GM23248 (cell line): ENCODE results near the gene MAPT. TPM values are rescaled to one million over a fixed set of nuclear protein-coding genes. Genes with fewer than 3 reads are reported as not detected.
A peak's percentile ranks its signal among the peaks of the same experiment; 100 is the strongest.

ENCODE experiments used
- DNase-seq: peaks from one replicate; pipeline ENCODE4 v3.0.0-alpha.2; 2015
- H2AFZ ChIP-seq: fragments of 200-600 bp; sonication (generic); 2 replicates; pipeline ENCODE4 v1.6.1; 2016; ENCODE audit warnings: antibody characterized with exemption
- H3F3A ChIP-seq: fragments of 200-600 bp; sonication (generic); 2 replicates; pipeline ENCODE4 v1.6.1; 2016; ENCODE audit warnings: mild to moderate bottlenecking, antibody characterized with exemption, mixed run types; ENCODE audit not compliant: insufficient read depth
- H3K27ac ChIP-seq: fragments of 200-600 bp; sonication (generic); 2 replicates; pipeline ENCODE4 v1.5.1; 2016; ENCODE audit warnings: mild to moderate bottlenecking
- H3K27me3 ChIP-seq: fragments of 200-600 bp; sonication (generic); replicated peaks from 2 replicates; pipeline ENCODE4 v1.6.1; 2016; ENCODE audit warnings: mild to moderate bottlenecking; ENCODE audit not compliant: insufficient read depth
- H3K36me3 ChIP-seq: fragments of 200-600 bp; sonication (generic); 2 replicates; pipeline ENCODE4 v1.6.1; 2016; ENCODE audit warnings: low read depth, mild to moderate bottlenecking
- H3K4me1 ChIP-seq: fragments of 200-600 bp; sonication (generic); 2 replicates; pipeline ENCODE4 v1.6.1; 2016; ENCODE audit warnings: mild to moderate bottlenecking; ENCODE audit not compliant: insufficient read depth
- H3K4me2 ChIP-seq: fragments of 200-600 bp; sonication (generic); one replicate; pipeline ENCODE4 v1.6.1; 2016; ENCODE audit warnings: mild to moderate bottlenecking; ENCODE audit not compliant: unreplicated experiment
- H3K4me3 ChIP-seq: fragments of 200-600 bp; sonication (generic); 2 replicates; pipeline ENCODE4 v1.5.1; 2016; ENCODE audit warnings: mild to moderate bottlenecking
- H3K79me2 ChIP-seq: fragments of 200-600 bp; sonication (generic); 2 replicates; pipeline ENCODE4 v1.6.1; 2016; ENCODE audit warnings: mild to moderate bottlenecking; ENCODE audit not compliant: insufficient read depth
- H3K9ac ChIP-seq: fragments of 200-600 bp; sonication (generic); 2 replicates; pipeline ENCODE4 v1.6.1; 2016; ENCODE audit warnings: mild to moderate bottlenecking
- H3K9me2 ChIP-seq: fragments of 200-600 bp; sonication (generic); 2 replicates; pipeline ENCODE4 v1.6.1; 2016; ENCODE audit warnings: mixed run types, mild to moderate bottlenecking, moderate library complexity; ENCODE audit not compliant: insufficient read depth
- H3K9me3 ChIP-seq: fragments of 200-600 bp; sonication (generic); one replicate; pipeline ENCODE4 v1.6.1; 2017; ENCODE audit warnings: low read depth
- H4K20me1 ChIP-seq: fragments of 200-600 bp; sonication (generic); 2 replicates; pipeline ENCODE4 v1.6.0; 2016; ENCODE audit not compliant: insufficient read depth
- EZH2 ChIP-seq: fragments of 200-600 bp; sonication (generic); IDR thresholded peaks from 2 replicates; pipeline ENCODE4 v1.6.1; 2018; ENCODE audit warnings: antibody characterized with exemption, mild to moderate bottlenecking; ENCODE audit not compliant: insufficient read depth, poor library complexity, severe bottlenecking
- EZH2phosphoT487 ChIP-seq: fragments of 200-600 bp; sonication (generic); IDR thresholded peaks from 2 replicates; pipeline ENCODE4 v1.6.1; 2018; ENCODE audit warnings: antibody characterized with exemption, moderate library complexity, mild to moderate bottlenecking, low read depth; ENCODE audit not compliant: insufficient read depth
- WGBS, 2 experiments: methylation state at CpG; one replicate each; pipeline ENCODE4 v1.1.6; 2015 to 2017; ENCODE audit warnings: low lambda C conversion rate in 2 of 2, low coverage in 1 of 2; ENCODE audit errors: missing lambda C conversion rate in 2 of 2; 5-methylcytosine and 5-hydroxymethylcytosine counted together
- in situ Hi-C: fragments of 300-500 bp; cut with MboI; formaldehyde crosslinking; loops from 2 replicates; pipeline ENCODE4 v1.15.0; 2020
- polyA plus RNA-seq: library from polyadenylated mRNA; unstranded; fragments of >200 nt; fragmentation: Nextera tagmentation; extraction: Ambion mirVana; gene quantifications from 2 replicates; pipeline ENCODE4 v1.2.1, GENCODE V29; 2016
- total RNA-seq: library from RNA; depleted of rRNA; stranded (reverse); fragments of >200 nt; shearing (Covaris generic); gene quantifications from 2 replicates; pipeline ENCODE4 v1.2.3, GENCODE V29; 2014

MAPT gene
- total and polyA plus RNA-seq, 2 experiments from 2014 or later = 0.06 TPM; not detected in 1

GRCh38 chr17:45997166-45997565, 102.8 kb downstream of the MAPT start:
- Histone ChIP-seq H3K79me2 (no peaks in the 10 kb centered on the region), H3F3A (no peaks in the 10 kb centered on the region), H3K9me3 (no peaks in the 10 kb centered on the region), H3K4me3 (no peak overlapping the region), H2AFZ (no peak overlapping the region), H4K20me1 (no peaks in the 10 kb centered on the region), H3K4me2 (no peak overlapping the region), H3K9ac (no peak overlapping the region), H3K4me1 (no peaks in the 10 kb centered on the region), H3K27me3 (no peaks in the 10 kb centered on the region), H3K27ac (no peak overlapping the region), H3K36me3 (no peaks in the 10 kb centered on the region), H3K9me2 (no peaks in the 10 kb centered on the region)
- no peak for DNase-seq
- TF ChIP-seq EZH2 (no peak), EZH2phosphoT487 (no peak)
- in situ Hi-C loops = no loop called here
- 87 to 90% methylated on average over 13 of the region's 13 CpGs for WGBS, 2 experiments

GRCh38 chr17:45997624-45998023, 103.3 kb downstream of the MAPT start:
- no peak for TF ChIP-seq EZH2phosphoT487
- TF ChIP-seq EZH2 = no peak
- Histone ChIP-seq H3F3A (no peaks in the 10 kb centered on the region), H3K4me1 (no peaks in the 10 kb centered on the region), H3K27ac (no peak overlapping the region), H3K9me3 (no peaks in the 10 kb centered on the region), H3K9me2 (no peaks in the 10 kb centered on the region), H3K79me2 (no peaks in the 10 kb centered on the region), H3K4me3 (no peak overlapping the region), H4K20me1 (no peaks in the 10 kb centered on the region), H3K4me2 (no peak overlapping the region), H3K9ac (no peak overlapping the region), H3K27me3 (no peaks in the 10 kb centered on the region), H3K36me3 (no peaks in the 10 kb centered on the region), H2AFZ (no peak overlapping the region)
- peak; percentile 73 for DNase-seq
- 65 to 69% methylated on average over 9 of the region's 9 CpGs for WGBS, 2 experiments
- in situ Hi-C loops = no loop called here

GRCh38 chr17:45998987-45999899, 104.9 kb downstream of the MAPT start, which contains the start of gene STH:
STH (plus strand) TSS chr17:45999250; CDS start chr17:45999280, 30 bp downstream.
- no peaks in the 10 kb centered on the region for H3K79me2 ChIP-seq
- H3K9me3 ChIP-seq = no peaks in the 10 kb centered on the region
- no peaks in the 10 kb centered on the region for H3K4me1 ChIP-seq
- no peak within 1 kb of the TSS for H2AFZ ChIP-seq
- H3K4me3 ChIP-seq = no peak within 1 kb of the TSS
- no peak within 1 kb of the TSS for H3K27ac ChIP-seq
- H4K20me1 ChIP-seq = no peaks in the 10 kb centered on the region
- H3K9ac ChIP-seq = no peak within 1 kb of the TSS
- 68 to 73% methylated on average over 8 of the region's 8 CpGs for WGBS, 2 experiments
- no peak within 1 kb of the TSS for H3K4me2 ChIP-seq
- H3F3A ChIP-seq = no peaks in the 10 kb centered on the region
- H3K36me3 ChIP-seq = no peaks in the 10 kb centered on the region
- TF ChIP-seq EZH2phosphoT487 (no peak), EZH2 (no peak)
- no peak for DNase-seq
- no peaks in the 10 kb centered on the region for H3K27me3 ChIP-seq
- H3K9me2 ChIP-seq = no peaks in the 10 kb centered on the region
- in situ Hi-C loops = no loop called here

- H3K36me3 ChIP-seq = no peaks in the 10 kb centered on the region
- no peak overlapping the region for H3K27ac ChIP-seq
- H3K4me1 ChIP-seq = no peaks in the 10 kb centered on the region
- no peaks in the 10 kb centered on the region for H3K9me2 ChIP-seq
- no peak overlapping the region for H3K4me2 ChIP-seq
- DNase-seq = no peak
- TF ChIP-seq EZH2phosphoT487 = no peak
- TF ChIP-seq EZH2 = no peak
- in situ Hi-C loops = loop anchor here (10.0 kb wide), 1 partner anchor 215 kb away; no protein-coding TSS in a partner anchor
- no peak overlapping the region for H3K9ac ChIP-seq
- 78 to 80% methylated on average over 9 of the region's 9 CpGs for WGBS, 2 experiments
- no peaks in the 10 kb centered on the region for H3K27me3 ChIP-seq
- H2AFZ ChIP-seq = no peak overlapping the region
- H3F3A ChIP-seq = no peaks in the 10 kb centered on the region
- no peaks in the 10 kb centered on the region for H3K79me2 ChIP-seq
- no peaks in the 10 kb centered on the region for H4K20me1 ChIP-seq
- H3K9me3 ChIP-seq = no peaks in the 10 kb centered on the region
- H3K4me3 ChIP-seq = no peak overlapping the region
Measured at GRCh38 chr17:45999900-46000290, 105.5 kb downstream of the MAPT start.
